ENCODE data around the gene GALNT12.

DNA sequence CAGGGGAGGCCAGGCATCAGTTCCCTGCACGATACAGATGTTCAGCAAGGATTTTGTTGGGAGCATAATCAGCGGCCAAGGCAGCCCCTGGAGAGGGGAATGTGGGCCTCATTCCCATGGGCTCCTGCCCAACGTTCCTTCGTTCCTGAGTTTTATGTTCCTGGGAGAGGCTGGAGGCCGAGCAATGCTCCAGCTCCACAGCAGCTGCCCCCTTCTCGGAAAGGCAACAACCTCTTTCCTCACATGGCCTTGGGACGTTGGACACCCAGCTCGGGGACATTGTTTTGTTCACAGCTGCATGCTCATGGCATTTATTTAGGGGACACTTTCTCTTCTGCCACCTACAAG is 72.5 kb downstream of the GALNT12 start:
- TF ChIP-seq, protein P1, sequence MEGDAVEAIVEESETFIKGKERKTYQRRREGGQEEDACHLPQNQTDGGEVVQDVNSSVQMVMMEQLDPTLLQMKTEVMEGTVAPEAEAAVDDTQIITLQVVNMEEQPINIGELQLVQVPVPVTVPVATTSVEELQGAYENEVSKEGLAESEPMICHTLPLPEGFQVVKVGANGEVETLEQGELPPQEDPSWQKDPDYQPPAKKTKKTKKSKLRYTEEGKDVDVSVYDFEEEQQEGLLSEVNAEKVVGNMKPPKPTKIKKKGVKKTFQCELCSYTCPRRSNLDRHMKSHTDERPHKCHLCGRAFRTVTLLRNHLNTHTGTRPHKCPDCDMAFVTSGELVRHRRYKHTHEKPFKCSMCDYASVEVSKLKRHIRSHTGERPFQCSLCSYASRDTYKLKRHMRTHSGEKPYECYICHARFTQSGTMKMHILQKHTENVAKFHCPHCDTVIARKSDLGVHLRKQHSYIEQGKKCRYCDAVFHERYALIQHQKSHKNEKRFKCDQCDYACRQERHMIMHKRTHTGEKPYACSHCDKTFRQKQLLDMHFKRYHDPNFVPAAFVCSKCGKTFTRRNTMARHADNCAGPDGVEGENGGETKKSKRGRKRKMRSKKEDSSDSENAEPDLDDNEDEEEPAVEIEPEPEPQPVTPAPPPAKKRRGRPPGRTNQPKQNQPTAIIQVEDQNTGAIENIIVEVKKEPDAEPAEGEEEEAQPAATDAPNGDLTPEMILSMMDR (conservative IDR thresholded peaks at IDR 0.05) = no peak
- no peak for TF ChIP-seq EZH2 (IDR thresholded peaks at IDR 0.05; ENCODE audit: low read depth)

All from PC-9 (cell line).